T-helper 1 cell (primary cell): ENCODE data around the gene SULT6B1.

ENCODE experiments used
- DNase-seq, 5 donors: peaks; one replicate each; pipeline ENCODE4 v3.0.0-alpha.2; 2012 to 2020

Gene SULT6B1

DNA sequence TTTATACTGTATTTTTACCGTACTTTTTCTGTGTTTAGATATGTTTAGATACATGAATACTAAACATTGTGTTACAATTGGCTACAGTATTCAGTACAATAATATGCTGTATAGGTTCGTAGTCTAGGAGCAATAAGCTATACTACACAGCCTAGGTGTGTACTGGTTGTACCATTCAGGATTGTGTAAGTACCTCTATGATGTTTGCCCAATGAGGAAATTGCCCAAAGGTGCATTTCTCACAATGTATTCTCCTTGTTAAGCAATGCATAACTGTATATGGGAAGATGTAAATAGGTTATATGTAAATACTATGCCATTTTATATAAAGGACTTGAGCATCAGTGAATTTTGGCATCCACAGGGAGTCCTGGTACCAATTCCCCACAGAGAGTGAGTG is 42.4 kb downstream of the SULT6B1 start:
- DNase-seq = no peak

DNA sequence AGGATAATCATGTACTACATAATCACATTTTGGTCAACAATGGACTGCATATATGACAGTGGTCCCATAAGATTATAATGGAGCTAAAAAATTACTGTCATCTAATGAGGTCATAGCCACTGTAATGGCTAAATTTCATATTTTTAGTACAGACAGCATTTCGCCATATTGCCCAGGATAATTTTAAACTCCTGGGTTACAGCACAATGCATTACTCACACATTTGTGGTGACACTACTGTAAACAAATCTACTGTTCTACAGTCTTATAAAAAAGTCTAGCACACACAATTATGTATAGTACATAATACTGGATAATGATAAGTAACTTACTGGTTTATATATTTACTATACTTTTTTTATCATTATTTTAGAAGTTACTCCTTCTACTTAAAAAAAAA is 44.5 kb downstream of the SULT6B1 start:
- no peak for DNase-seq

DNA sequence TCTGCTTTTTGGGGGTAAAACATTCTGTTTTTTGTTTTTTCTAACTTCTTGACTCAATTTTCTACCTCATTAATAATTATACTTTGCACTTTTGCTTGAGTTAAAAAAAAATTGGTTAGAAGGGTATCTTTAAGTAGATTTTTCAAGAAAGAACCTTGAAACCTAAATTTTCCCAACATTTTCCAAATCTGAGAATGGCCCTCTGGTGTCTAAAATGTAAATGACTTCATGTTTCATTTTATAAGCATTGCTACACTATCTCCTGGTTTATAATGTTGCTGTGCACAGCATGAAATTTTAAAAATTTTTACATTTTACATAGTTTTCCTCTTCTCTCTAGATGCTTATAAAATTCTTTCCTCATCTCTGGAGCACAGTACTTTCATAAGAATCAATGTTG is 45.9 kb downstream of the SULT6B1 start:
- DNase-seq = no peak

DNA sequence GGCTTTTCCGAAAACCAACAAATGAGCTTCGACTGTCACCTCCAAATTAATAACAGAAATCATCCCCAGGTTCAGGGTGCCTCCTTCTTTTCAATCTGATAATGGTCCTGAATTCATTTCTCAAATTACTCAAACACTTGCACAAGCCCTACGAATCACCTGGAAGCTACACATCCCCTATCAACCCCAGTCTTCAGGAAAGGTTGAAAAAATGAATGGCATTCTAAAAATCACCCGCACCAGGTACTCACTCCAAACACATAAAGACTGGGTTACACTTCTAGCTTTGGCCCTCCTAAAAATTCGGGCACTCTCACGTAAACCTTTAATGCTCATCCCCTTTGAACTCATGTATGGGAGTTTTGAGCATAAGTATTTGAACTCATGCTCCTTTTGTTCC is 55.6 kb downstream of the SULT6B1 start:
- DNase-seq = no peak

DNA sequence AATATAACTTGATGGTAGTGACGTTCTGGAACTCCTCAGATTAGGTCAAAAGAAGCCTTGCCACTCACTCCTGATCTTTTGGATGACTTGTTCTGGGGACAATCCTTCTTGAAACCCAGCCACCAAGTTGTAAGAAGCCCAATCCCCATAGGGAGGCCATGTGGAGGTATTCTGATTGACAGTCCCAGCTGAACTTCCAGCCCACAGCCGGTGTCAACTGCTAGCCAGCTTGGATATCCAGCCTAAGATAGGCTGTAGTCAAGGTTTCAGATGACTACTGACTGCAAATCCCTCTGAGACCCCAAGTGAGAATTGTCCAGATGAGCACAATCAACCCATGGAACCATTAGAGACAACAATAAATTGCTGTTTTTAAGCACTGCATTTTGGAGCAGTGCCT is 63.1 kb downstream of the SULT6B1 start:
- DNase-seq = no peak

- DNase-seq = no peak
These were observed 69.3 kb downstream of the SULT6B1 start for GRCh38 chr2:37119157-37119556.
